Jurkat, Clone E6-1 (cell line): Measurements from ENCODE around the gene BSN.
"Not testable (repeated sequence)": the region's sequence is repeated elsewhere in the genome, so short reads cannot be mapped to it uniquely, and the experiment has no call there.

ENCODE experiments used
- DNase-seq: peaks from one replicate; pipeline ENCODE4 v3.0.0-alpha.2; 2011; ENCODE audit warnings: low read depth, low spot score
- H3K4me3 ChIP-seq: 2 replicates; pipeline ENCODE4 v1.5.1; 2011; ENCODE audit warnings: mild to moderate bottlenecking, low read length, control low read depth, moderate library complexity

The BSN gene

DNA sequence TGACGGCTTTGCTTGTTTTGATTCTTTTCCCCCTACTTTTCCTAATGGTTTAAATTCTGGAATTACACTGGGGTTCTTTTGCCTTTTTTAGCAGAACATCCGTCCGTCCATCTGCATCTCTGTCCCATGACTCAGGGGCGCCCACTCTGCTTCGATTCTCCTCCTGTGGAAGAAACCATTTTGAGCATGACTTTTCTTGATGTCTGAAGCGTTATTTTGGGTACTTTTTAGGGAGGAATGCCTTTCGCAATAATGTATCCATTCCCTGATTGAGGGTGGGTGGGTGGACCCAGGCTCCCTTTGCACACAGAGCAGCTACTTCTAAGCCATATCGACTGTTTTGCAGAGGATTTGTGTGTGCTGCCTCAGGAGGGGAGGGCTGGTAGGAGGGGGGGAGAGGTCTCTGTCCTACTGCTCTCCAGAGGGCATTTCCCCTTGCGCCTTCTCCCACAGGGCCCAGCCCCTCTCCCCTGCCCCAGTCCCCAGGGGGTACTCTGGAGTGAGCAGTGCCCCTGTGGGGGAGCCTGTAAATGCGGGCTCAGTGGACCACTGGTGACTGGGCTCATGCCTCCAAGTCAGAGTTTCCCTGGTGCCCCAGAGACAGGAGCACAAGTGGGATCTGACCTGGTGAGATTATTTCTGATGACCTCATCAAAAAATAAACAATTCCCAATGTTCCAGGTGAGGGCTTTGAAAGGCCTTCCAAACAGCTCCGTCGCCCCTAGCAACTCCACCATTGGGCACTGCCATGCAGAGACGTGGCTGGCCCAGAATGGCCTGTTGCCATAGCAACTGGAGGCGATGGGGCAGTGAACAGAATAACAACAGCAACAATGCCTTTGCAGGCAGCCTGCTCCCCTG lies 19.5 kb upstream of the BSN start:
- H3K4me3 ChIP-seq, result no peak overlapping the region

DNA sequence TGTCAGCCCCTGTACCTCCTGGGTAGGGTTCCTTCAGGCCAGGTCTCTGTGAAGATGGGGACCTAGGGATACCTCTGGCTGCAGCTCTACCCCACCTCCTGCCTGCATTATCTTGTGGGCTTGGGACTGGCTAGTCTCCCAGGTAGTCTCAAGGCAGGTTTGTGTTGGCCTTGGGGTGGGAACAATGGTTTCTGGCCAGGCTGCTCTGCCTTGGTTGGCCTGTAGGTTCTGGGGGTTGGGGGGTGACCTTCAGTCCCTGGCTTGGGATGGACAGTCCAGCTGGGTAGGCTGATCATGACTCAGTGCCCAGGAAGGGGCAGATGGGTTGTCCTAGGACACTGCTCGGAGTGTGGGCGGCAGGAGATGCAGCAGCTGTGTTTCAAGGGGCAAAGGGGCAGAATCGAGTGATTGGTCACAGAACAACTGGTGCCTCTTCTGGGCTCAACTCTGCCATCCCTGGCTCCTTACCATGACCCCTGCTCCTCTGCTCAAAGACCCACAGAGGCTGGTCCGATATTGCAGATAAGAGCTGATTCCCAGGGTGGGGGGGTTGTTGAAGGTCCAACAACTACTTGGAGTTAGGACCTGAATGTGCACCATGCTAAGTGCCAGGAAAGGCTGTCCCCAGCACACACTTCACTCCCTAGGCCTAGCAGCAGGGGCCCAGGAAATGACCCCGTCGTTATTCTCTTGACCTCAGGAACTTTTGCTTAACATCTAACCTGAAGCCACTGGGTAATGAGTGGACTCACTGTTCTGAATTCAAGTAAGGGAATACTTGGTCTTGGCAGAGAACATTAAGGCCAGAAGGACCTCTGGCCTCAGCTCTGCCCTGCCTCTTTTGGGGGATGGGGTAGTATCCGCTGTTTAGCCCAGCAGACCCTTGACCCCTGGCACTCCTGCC lies 18.1 kb upstream of the BSN start:
- no peak overlapping the region for H3K4me3 ChIP-seq
- DNase-seq, result no peak

More for the DNA sequence above, 19.5 kb upstream of the BSN start:
- DNase-seq, result no peak

DNA sequence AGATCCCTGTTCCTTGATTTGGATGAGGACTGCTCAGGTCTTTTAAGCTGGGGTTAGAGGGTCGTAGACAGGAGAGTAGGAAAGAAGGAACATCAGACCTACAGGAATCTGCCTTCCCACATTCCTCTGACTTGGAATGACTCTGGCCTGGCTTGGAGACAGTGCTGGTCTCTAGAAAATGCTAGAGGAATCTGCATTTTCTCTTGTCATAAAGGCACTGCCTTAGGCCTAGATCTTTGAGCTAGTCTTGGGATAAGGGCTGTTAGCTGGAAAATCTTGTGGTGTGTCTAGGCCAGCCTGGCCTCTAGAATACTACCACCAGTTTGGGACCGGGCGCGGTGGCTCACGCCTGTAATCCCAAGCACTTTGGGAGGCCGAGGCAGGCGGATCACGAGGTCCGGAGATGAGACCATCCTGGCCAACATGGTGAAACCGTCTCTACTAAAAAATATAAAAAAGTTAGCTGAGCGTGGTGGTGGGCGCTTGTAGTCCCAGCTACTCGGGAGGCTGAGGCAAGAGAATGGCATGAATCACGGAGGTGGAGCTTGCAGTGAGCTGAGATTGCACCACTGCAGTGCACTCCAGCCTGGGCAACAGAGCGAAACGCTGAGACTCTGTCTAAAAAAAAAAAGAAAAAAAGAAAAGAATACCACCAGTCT lies 17.3 kb upstream of the BSN start:
- no peak for DNase-seq

DNA sequence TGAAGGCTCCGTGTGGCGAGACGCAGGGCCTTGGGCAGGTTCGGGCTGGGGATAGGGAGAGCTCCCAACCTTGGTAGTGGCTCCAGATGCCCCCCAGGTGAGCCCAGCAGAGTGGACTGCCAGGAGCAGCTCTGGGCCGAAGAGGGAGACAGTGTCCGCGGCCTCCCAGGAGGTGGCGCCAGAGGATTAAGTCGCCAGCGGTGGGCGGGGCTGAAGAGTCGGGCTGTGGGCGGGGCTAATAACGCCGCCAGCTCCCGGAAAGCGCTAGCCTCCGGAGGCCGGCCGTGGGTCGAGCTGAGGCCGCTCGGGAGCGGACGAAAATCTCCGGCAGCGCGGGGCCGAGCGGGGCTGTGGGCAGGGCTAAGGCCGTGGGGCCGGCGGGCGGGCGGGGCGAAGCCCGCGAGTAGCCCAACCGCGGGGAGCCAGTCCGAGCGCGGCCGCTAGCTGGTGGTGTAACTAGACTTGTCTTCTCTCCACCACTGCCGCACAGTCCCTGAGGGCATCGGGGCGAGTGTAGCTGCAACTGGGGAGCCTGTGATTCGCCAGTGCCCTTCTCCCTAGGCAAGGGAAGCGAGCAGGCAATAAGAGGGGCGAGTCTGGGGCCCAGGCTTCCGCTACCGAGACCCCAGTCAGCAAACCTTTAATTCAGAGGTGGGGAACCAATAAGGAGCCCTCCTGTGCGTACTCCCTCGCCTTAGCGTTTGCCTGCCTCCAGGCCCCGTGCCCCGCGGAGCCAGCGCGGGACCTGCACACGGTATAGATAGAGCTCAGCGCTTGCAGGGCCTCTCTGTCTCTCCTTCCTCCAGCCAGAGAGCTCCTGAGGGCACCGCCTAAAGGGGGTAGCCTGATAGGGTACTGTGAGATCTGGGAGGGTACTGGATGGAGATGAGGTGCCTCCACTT lies 14.4 kb upstream of the BSN start:
- peak; percentile 62 for DNase-seq
- peak overlapping the region; percentile 62 for H3K4me3 ChIP-seq

More for the DNA sequence above, 17.3 kb upstream of the BSN start:
- H3K4me3 ChIP-seq, result no peak overlapping the region

DNA sequence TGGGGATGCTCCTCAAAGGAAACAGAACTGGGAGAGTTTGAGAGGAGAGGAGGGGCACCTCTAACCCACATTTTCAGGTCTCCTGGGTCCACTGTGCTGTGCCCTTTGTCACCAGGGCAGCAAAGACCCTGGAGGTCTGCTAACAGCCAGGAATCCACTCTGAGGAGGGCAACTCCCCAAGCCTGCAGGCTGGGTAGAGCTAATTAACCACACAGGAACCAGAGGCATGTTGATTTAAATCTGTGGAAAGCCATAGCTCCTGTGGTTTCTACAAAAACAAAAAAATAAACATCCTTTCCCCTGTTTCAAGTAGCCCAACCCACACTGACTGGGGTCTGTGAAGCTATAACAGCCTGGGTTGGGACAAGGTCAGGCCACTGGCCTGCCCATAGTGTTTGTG lies 2.2 kb upstream of the BSN start:
- no peak overlapping the region for H3K4me3 ChIP-seq
- DNase-seq, result peak; percentile 35

DNA sequence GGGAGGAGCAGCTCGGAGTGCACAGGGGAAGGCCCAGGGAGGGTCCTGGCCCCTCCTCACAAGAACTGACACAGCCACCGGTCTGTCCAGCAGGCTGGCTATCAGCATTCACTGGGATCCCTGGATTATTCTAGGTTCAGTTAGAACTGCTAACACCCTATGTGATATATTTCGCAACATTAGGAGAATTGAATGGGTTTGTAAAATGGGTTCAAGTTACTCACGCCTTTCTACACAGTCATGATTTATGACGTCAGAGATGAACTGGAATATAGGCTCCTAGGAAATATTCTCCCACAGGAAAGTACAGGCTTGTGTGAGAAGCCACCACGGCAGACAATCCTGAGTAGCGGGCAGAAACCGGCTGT lies 969 bp upstream of the BSN start:
- peak overlapping the region; percentile 87 for H3K4me3 ChIP-seq

DNA sequence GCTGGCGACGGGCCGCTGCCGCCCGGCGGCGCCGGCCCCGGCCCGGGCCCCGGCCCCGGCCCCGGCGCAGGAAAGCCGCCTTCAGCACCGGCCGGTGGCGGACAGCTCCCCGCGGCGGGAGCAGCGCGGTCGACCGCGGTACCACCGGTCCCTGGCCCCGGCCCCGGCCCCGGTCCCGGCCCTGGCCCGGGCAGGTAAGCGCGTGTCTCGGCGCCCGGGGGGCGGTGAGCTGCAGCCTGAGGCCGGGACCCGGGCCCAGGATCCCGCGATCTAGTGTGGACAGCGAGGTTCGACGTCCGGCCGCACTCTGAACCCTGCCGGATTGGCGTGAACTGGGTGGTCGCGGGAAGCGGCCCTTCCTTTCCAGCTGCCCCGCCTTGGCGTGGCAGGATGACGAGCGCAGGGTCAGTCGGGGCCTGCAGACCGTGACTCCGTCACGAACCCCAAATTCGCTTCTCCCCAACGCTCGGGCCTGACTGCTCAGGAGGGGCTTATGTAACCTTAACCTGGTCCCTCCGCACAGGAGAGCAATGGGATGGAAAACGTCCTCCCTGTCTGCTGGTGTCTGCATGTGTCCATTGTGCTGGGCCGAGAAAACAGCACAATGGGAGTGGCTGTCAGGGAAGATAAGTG lies 472 bp downstream of the BSN start:
- no peak for DNase-seq
- peak overlapping the region; percentile 53 for H3K4me3 ChIP-seq

More for the DNA sequence above, 969 bp upstream of the BSN start:
- DNase-seq, result no peak

DNA sequence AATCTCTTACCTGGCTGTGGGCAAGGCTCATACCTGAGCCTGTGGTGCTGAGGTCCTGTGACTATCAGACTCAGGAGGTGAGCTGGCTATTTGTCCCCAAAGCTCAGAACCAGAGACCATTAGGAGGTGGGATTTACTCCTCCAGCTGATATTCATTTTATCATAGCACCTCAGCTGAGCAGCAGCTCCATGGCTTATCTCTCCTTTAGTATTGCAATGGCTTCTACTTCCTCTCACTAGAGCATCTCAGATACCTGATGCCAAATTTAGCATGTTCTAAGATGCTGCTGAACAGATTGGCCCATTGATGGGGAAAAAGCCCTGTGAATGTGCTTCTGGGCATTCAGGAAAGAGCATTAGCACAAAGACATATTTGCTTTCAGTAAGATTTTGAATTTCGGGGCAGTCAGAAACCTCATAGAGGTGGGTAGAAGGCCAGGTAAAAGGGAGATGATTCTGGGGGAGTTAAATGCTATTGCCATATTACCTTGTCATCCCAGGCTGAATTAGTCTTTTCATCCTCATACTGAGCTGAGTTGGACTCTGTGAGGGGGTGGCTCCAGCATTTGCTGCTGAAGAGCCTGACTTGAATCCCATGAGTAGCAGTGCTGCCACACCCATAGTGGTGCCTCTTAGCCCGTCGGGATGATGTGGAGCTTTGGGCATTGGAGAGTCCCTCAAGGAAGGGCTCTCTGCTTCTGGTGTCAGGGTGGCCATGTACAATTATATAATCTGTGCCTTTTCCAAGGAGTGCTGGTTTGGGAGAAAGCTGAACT lies 2.4 kb downstream of the BSN start:
- no peak overlapping the region for H3K4me3 ChIP-seq
- no peak for DNase-seq

DNA sequence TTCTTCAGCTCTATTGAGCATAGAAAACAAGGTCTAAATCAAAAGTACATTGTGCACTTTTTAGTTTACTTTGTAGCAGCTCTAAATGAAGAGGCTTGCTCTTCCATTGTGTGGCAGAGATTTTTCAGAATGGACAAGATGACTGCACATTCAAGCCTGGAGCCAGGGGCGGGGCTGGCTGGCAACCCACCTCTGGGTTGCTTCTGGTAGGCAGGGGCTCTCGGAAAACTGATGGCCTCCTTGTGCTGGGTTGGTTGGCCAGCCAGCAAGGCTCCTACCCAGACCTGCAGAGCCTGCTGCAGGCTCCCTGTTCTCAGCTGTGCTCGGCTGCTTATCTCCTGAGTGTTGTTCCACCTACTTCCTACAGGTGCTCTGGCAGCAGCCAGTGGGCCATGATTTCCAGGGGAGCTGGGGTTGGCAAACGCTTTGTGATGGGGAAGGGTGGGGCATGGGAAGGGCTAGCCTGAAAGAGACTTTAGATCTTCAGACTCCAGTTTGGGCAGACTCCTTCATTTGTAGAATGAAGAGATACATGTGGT lies 8.8 kb downstream of the BSN start:
- no peak for DNase-seq
- no peak overlapping the region for H3K4me3 ChIP-seq

DNA sequence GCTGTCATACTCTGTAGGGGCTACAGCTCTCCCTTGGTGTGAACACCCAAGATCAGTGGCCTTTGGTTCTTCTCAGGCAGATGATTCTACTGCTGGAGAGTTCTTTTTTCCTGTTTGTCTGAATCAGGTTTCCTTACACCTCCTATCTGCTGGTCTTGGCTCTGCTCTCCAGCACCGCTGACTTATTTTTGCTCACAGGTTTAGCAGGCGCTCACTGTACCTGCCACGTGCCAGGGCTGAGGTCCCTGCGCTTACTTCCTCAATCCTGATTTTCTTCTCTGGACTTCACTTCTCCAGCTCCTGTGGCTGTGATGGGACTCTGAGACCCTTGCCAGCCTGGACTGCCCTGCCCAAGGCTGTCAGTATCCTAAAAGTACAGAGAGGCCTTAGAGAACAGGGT lies 9.5 kb downstream of the BSN start:
- no peak for DNase-seq
- H3K4me3 ChIP-seq, result no peak overlapping the region

DNA sequence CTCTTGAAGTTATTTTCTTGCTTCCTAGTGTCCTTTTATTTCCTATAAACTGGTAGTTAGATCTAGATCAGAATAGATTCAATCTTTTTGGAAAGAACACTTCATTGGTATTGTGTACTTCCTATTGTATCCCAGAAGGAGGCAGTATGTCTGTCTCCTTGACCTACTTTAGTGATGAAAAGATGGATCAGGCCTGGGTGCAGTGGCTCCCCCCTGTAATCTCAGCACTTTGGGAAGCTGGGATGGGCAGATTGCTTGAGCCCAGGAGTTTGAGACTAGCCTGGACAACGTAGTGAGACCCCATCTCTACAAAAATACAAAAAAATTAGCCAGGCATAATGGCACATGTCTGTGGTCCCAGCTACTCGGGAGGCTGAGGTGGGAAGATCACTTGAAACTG lies 12.0 kb downstream of the BSN start:
- no peak overlapping the region for H3K4me3 ChIP-seq
- no peak for DNase-seq

DNA sequence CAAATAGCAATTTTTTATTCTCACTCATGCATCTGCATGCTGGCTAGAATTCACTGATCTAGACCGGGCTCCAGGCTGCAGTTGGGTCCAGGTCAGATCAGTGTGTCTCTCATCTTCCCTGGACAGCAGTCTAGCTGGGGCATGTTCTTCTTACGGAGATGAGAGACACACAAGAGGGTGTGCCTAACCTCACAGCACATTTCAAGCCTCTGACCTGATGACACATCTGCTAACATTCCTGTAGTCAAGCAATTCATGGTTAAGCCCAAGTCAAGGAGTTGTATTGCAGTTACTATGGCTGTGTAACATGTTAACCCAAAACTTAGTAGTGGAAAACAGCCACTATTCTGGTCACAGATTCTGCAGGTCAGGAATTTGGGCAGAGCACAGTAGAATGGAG lies 13.1 kb downstream of the BSN start:
- no peak for DNase-seq
- no peak overlapping the region for H3K4me3 ChIP-seq

DNA sequence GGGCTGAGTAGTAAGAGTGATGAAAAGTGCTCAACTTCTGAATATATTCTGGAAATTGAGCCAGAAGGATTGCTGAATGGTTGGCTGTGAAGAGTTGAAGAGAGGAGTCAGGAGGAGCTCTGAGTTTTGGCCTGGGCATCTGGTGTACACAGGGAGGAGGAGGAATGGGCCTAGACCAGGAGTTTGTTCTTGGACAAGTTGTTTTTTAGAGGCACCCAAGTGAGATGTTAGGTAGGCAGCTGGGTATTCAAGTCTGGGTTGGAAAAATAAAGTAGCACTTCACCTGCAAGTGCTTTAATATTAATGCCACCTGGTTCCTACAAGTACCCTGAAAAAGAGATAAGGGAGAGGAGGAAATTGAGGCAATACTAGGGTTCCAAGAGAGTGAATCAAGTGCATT lies 14.7 kb downstream of the BSN start:
- H3K4me3 ChIP-seq, result no peak overlapping the region
- no peak for DNase-seq

DNA sequence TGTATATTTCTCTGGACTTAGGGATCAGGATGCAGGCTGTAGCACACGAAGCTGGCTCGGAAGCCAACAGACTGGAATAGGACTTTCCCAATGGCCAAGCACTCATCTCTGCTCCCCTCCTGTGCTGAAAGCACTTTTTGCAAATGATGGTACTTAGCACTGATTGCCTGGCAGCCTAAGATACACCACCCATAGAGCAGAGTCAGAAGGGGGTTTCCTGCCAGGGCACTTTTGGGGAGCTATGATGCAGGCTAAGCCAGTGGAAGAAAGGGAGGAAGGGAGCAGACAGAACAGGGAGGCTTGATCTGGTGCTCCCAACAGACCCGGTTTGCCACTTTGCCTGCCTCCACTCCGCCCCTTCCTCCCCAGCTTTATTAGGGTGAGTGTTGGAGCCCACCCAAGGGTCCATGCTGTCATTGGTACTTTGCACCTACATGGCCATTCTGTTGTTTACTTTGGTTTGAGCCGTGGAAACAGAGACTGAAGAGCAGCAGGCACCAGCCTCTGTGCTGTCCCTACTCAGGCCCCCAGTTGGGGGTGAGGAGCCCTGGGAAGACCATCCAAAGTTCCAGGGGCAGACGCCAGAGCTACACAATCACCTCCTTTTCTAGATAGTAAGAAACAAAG lies 15.9 kb downstream of the BSN start:
- H3K4me3 ChIP-seq, result no peak overlapping the region

DNA sequence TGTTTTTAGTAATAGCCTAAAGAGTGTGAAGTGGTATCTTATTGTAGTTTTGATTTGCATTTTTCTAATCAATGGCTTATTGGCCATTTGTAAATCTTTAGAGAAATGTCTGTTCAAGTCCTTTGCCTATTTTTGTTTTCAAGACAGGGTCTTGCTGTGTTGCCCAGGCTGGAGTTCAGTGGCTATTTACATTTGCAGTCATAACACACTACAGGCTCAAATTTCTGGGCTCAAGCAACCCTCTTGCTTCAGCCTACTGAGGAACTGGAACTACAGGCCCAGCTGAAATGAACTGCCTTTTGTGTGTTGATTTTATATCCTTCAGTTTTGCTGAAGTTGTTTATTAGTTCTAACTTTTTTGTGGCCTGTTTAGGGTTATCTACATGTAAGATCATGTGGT lies 27.9 kb downstream of the BSN start:
- H3K4me3 ChIP-seq, result no peak overlapping the region
- DNase-seq, result no peak

More for the DNA sequence above, 15.9 kb downstream of the BSN start:
- no peak for DNase-seq

DNA sequence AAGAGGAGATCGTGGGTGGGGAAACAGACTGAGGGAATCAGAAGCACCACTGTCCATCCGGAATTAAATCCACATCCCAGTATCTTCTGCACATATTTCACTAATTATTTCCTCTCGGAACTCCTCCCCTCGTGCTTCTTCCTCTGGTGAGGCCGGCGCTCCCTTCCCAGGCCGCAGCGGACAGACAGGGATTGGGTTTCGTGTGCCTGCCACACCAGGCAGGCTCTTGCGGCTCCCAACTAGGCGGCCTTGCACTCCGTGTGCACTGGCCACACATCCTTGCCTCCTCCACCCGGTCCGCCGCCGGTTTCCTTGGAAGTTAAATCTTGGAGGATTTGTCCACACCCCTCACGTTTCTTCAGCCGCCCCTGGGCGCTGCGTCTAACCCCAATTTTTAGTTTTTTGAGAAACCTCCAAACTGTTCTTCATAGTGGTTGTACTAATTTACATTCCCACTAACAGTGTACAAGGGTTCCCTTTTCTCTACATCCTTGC lies 31.0 kb downstream of the BSN start:
- H3K4me3 ChIP-seq, DNase-seq: not testable (repeated sequence)

DNA sequence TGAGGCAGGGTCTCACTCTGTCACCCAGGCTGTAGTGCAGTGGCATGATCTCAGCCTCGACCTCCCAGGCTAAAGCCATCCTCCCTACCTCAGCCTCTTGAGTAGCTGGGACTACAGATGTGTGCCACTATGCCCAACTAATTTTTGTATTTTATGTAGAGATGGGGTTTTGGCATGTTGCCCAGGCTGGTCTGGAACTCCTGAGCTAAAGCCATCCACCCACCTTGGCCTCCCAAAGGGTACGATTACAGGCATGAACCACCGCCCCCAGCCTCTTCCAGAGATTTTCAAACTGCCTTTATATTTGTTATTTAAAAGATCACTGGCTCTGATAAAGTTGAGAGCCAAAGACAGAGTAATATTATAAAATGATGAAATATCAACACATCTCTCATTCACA lies 37.3 kb downstream of the BSN start:
- H3K4me3 ChIP-seq, result no peak overlapping the region
- no peak for DNase-seq
